Measurements from ENCODE around the gene USP49.

The USP49 gene

GRCh38 chr6:41941280-41942066 lies 46.3 kb upstream of the USP49 start, which contains the start of gene CCND3:
Gene CCND3 (minus strand): TSS chr6:41941808. CDS start chr6:41941649, 159 bp downstream.
- Histone ChIP-seq H3K4me3 (ENCODE audit: low read depth, low read length) (peak within 1 kb of the TSS; percentile 83), H3K4me1 (ENCODE audit: control insufficient read depth, insufficient read depth, low read length) (peaks cover 20% of the 10 kb centered on the region), H3K27ac (ENCODE audit: extremely low read depth, low read depth, low read length) (peak within 1 kb of the TSS; percentile 51; the same call in 1 of the 2 replicates), H3K36me3 (ENCODE audit: control insufficient read depth in 2 of 2, insufficient read depth in 1 of 2, low read length in 2 of 2) (peaks cover 0 to 23% of the 10 kb centered on the region in 2 experiments; a peak in 1 of 3 replicates), H3K9me3 (ENCODE audit: control insufficient read depth, insufficient read depth, low read depth, low read length) (no peaks in the 10 kb centered on the region)
- ChIA-PET POLR2A (interaction anchor here (0.7 to 2.2 kb wide), 8 partner anchors 8 to 262 kb away, joined by 3 to 13 read pairs (median 6); partner anchors contain the start of genes BYSL, MED20, TAF8 and USP49), CTCF (interaction anchor here (0.6 to 13.4 kb wide), 8 partner anchors 16 to 349 kb away, joined by 3 to 160 read pairs (median 5); partner anchors contain the start of genes BYSL, MED20 and TOMM6)
- TF ChIP-seq ZNF394 (tag by site-specific recombination; IDR thresholded peaks at IDR 0.05; ENCODE audit: borderline replicate concordance) (no peak), ZNF580 (tag by site-specific recombination; IDR thresholded peaks at IDR 0.05) (no peak), TRIM28 (IDR thresholded peaks at IDR 0.05; ENCODE audit: borderline replicate concordance, low read length) (no peak), ZNF48 (tag by site-specific recombination; IDR thresholded peaks at IDR 0.05) (no peak), TSHZ1 (tag by site-specific recombination; IDR thresholded peaks at IDR 0.05; ENCODE audit: borderline replicate concordance) (no peak), ZNF76 (tag by site-specific recombination; IDR thresholded peaks at IDR 0.05; ENCODE audit: borderline replicate concordance, low read depth) (0 out of 2 replicates have a peak, but pooled peaks have one; percentile 14), ZNF501 (tag by site-specific recombination; IDR thresholded peaks at IDR 0.05) (0 out of 2 replicates have a peak, but pooled peaks have one; percentile 52), ZNF707 (tag by site-specific recombination; IDR thresholded peaks at IDR 0.05) (no peak), PBX3 (CRISPR knock-in tag; IDR thresholded peaks at IDR 0.05) (0 out of 2 replicates have a peak, but pooled peaks have one; percentile 47), HIC1 (tag by site-specific recombination; IDR thresholded peaks at IDR 0.05) (0 out of 2 replicates have a peak, but pooled peaks have one; percentile 34), ZNF529 (tag by site-specific recombination; IDR thresholded peaks at IDR 0.05; ENCODE audit: insufficient replicate concordance) (no peak), KLF9 (tag by site-specific recombination; IDR thresholded peaks at IDR 0.05; ENCODE audit: low read depth) (peak; percentile 52), ZNF510 (tag by site-specific recombination; IDR thresholded peaks at IDR 0.05; ENCODE audit: insufficient replicate concordance) (no peak), KLF1 (tag by site-specific recombination; IDR thresholded peaks at IDR 0.05) (peak; percentile 13; the same call in 1 of the 2 replicates), ZNF26 (tag by site-specific recombination; IDR thresholded peaks at IDR 0.05) (no peak), ZNF777 (tag by site-specific recombination; IDR thresholded peaks at IDR 0.05; ENCODE audit: borderline replicate concordance) (peak; percentile 60; the same call in 1 of the 2 replicates), KLF17 (tag by site-specific recombination; IDR thresholded peaks at IDR 0.05) (no peak; the same call in 1 of the 2 replicates), PRDM1 (tag by site-specific recombination; IDR thresholded peaks at IDR 0.05) (no peak), ZNF660 (tag by site-specific recombination; IDR thresholded peaks at IDR 0.05) (peak; percentile 23; the same call in 1 of the 2 replicates), OSR2 (tag by site-specific recombination; IDR thresholded peaks at IDR 0.05) (no peak), AEBP2 (tag by site-specific recombination; IDR thresholded peaks at IDR 0.05; ENCODE audit: borderline replicate concordance) (no peak), ZNF362 (tag by site-specific recombination; IDR thresholded peaks at IDR 0.05) (no peak)

All from HEK293 (cell line).